Measurements from ENCODE around the gene TUT7. TPM values are rescaled to one million over a fixed set of nuclear protein-coding genes. Genes with fewer than 3 reads are reported as not detected.

TUT7 gene
- total and polyA plus RNA-seq, 2 experiments from 2014 or later, result 21.4 to 23.8 TPM

GRCh38 chr9:86353655-86354010 is 577 bp downstream of the TUT7 start:
- peak overlapping the region; percentile 92 for H2AFZ ChIP-seq
- H3K4me1 Mint-ChIP-seq, result peaks cover 20% of the 10 kb centered on the region

More at GRCh38 chr9:86353655-86354010, 577 bp downstream of the TUT7 start:
- DNase-seq (ENCODE audit: low spot score), result peak; percentile 43
- H3K27me3 Mint-ChIP-seq (ENCODE audit: insufficient read depth, low read depth, poor library complexity), result peaks cover 4% of the 10 kb centered on the region
- peak overlapping the region; percentile 88 for H3K4me2 ChIP-seq
- H3K9me3 Mint-ChIP-seq, result no peaks in the 10 kb centered on the region
- H3K27me3 ChIP-seq (ENCODE audit: insufficient read depth), result no peaks in the 10 kb centered on the region
- H3K4me3 Mint-ChIP-seq, result peak overlapping the region; percentile 97
- TF ChIP-seq, protein P1, sequence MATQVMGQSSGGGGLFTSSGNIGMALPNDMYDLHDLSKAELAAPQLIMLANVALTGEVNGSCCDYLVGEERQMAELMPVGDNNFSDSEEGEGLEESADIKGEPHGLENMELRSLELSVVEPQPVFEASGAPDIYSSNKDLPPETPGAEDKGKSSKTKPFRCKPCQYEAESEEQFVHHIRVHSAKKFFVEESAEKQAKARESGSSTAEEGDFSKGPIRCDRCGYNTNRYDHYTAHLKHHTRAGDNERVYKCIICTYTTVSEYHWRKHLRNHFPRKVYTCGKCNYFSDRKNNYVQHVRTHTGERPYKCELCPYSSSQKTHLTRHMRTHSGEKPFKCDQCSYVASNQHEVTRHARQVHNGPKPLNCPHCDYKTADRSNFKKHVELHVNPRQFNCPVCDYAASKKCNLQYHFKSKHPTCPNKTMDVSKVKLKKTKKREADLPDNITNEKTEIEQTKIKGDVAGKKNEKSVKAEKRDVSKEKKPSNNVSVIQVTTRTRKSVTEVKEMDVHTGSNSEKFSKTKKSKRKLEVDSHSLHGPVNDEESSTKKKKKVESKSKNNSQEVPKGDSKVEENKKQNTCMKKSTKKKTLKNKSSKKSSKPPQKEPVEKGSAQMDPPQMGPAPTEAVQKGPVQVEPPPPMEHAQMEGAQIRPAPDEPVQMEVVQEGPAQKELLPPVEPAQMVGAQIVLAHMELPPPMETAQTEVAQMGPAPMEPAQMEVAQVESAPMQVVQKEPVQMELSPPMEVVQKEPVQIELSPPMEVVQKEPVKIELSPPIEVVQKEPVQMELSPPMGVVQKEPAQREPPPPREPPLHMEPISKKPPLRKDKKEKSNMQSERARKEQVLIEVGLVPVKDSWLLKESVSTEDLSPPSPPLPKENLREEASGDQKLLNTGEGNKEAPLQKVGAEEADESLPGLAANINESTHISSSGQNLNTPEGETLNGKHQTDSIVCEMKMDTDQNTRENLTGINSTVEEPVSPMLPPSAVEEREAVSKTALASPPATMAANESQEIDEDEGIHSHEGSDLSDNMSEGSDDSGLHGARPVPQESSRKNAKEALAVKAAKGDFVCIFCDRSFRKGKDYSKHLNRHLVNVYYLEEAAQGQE (IDR thresholded peaks at IDR 0.05; ENCODE audit: unreplicated experiment), result no peak
- TF ChIP-seq ZNF114 (CRISPR knock-in tag; IDR thresholded peaks at IDR 0.05) (no peak), JUNB (IDR thresholded peaks at IDR 0.05; ENCODE audit: unreplicated experiment) (no peak), ZNF331 (CRISPR knock-in tag; IDR thresholded peaks at IDR 0.05; ENCODE audit: low read depth) (no peak), CTCF (conservative IDR thresholded peaks at IDR 0.05; ENCODE audit: low read depth in 2 of 2) (no peak), NANOG (IDR thresholded peaks at IDR 0.05; ENCODE audit: borderline replicate concordance) (no peak), CREB1 (CRISPR knock-in tag; IDR thresholded peaks at IDR 0.05; ENCODE audit: low read depth) (no peak), STAT1 (IDR thresholded peaks at IDR 0.05; ENCODE audit: unreplicated experiment) (no peak), EZH2phosphoT487 (IDR thresholded peaks at IDR 0.05; ENCODE audit: unreplicated experiment) (no peak), POLR2AphosphoS5 (IDR thresholded peaks at IDR 0.05; ENCODE audit: low read depth) (no peak), EZH2 (IDR thresholded peaks at IDR 0.05; ENCODE audit: low read depth, unreplicated experiment) (no peak)
- TF ChIP-seq, protein P2, sequence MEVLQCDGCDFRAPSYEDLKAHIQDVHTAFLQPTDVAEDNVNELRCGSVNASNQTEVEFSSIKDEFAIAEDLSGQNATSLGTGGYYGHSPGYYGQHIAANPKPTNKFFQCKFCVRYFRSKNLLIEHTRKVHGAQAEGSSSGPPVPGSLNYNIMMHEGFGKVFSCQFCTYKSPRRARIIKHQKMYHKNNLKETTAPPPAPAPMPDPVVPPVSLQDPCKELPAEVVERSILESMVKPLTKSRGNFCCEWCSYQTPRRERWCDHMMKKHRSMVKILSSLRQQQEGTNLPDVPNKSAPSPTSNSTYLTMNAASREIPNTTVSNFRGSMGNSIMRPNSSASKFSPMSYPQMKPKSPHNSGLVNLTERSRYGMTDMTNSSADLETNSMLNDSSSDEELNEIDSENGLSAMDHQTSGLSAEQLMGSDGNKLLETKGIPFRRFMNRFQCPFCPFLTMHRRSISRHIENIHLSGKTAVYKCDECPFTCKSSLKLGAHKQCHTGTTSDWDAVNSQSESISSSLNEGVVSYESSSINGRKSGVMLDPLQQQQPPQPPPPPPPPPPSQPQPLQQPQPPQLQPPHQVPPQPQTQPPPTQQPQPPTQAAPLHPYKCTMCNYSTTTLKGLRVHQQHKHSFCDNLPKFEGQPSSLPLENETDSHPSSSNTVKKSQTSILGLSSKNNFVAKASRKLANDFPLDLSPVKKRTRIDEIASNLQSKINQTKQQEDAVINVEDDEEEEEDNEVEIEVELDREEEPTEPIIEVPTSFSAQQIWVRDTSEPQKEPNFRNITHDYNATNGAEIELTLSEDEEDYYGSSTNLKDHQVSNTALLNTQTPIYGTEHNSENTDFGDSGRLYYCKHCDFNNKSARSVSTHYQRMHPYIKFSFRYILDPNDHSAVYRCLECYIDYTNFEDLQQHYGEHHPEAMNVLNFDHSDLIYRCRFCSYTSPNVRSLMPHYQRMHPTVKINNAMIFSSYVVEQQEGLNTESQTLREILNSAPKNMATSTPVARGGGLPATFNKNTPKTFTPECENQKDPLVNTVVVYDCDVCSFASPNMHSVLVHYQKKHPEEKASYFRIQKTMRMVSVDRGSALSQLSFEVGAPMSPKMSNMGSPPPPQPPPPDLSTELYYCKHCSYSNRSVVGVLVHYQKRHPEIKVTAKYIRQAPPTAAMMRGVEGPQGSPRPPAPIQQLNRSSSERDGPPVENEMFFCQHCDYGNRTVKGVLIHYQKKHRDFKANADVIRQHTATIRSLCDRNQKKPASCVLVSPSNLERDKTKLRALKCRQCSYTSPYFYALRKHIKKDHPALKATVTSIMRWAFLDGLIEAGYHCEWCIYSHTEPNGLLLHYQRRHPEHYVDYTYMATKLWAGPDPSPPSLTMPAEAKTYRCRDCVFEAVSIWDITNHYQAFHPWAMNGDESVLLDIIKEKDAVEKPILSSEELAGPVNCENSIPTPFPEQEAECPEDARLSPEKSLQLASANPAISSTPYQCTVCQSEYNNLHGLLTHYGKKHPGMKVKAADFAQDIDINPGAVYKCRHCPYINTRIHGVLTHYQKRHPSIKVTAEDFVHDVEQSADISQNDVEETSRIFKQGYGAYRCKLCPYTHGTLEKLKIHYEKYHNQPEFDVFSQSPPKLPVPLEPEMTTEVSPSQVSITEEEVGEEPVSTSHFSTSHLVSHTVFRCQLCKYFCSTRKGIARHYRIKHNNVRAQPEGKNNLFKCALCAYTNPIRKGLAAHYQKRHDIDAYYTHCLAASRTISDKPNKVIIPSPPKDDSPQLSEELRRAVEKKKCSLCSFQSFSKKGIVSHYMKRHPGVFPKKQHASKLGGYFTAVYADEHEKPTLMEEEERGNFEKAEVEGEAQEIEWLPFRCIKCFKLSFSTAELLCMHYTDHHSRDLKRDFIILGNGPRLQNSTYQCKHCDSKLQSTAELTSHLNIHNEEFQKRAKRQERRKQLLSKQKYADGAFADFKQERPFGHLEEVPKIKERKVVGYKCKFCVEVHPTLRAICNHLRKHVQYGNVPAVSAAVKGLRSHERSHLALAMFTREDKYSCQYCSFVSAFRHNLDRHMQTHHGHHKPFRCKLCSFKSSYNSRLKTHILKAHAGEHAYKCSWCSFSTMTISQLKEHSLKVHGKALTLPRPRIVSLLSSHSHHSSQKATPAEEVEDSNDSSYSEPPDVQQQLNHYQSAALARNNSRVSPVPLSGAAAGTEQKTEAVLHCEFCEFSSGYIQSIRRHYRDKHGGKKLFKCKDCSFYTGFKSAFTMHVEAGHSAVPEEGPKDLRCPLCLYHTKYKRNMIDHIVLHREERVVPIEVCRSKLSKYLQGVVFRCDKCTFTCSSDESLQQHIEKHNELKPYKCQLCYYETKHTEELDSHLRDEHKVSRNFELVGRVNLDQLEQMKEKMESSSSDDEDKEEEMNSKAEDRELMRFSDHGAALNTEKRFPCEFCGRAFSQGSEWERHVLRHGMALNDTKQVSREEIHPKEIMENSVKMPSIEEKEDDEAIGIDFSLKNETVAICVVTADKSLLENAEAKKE (CRISPR knock-in tag; IDR thresholded peaks at IDR 0.05), result no peak
- TF ChIP-seq, protein P3, sequence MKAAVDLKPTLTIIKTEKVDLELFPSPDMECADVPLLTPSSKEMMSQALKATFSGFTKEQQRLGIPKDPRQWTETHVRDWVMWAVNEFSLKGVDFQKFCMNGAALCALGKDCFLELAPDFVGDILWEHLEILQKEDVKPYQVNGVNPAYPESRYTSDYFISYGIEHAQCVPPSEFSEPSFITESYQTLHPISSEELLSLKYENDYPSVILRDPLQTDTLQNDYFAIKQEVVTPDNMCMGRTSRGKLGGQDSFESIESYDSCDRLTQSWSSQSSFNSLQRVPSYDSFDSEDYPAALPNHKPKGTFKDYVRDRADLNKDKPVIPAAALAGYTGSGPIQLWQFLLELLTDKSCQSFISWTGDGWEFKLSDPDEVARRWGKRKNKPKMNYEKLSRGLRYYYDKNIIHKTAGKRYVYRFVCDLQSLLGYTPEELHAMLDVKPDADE (IDR thresholded peaks at IDR 0.05), result no peak
- H3K4me3 ChIP-seq, result peak overlapping the region; percentile 83
- H3K36me3 ChIP-seq (ENCODE audit: insufficient read depth), result no peaks in the 10 kb centered on the region
- H3K79me2 ChIP-seq (replicated peaks; ENCODE audit: insufficient read depth), result peaks cover 52% of the 10 kb centered on the region
- H3K36me3 Mint-ChIP-seq (ENCODE audit: low read depth), result peaks cover 17% of the 10 kb centered on the region
- H3K27ac Mint-ChIP-seq, result peak overlapping the region; percentile 92
- H3K4me1 ChIP-seq (ENCODE audit: insufficient read depth), result peaks cover 16% of the 10 kb centered on the region
- H3K27ac ChIP-seq (ENCODE audit: low read depth), result peak overlapping the region; percentile 93
- H3K9me2 ChIP-seq (ENCODE audit: insufficient read depth), result no peaks in the 10 kb centered on the region
- H4K20me1 ChIP-seq (replicated peaks; ENCODE audit: insufficient read depth), result peaks cover 6% of the 10 kb centered on the region; the same call in 1 of the 2 replicates
- H3F3A ChIP-seq (replicated peaks; ENCODE audit: low read depth), result no peaks in the 10 kb centered on the region; the same call in 1 of the 2 replicates
- peak; percentile 29 for ATAC-seq

All from GM23338 (cell line).